Lung microvascular endothelial cell (primary cell): ENCODE data around the gene BAHCC1. TPM values are rescaled to one million over a fixed set of nuclear protein-coding genes. Genes with fewer than 3 reads are reported as not detected.

Experiments used
- DNase-seq, 2 donors: peaks; one replicate each; pipeline versions ENCODE4 v3.0.0 to v3.0.0-alpha.2; 2010; ENCODE audit warnings: low read depth in 2 of 2
- total RNA-seq: library from RNA; depleted of rRNA; stranded (reverse); fragments of >200 nt; gene quantifications from 2 replicates; pipeline ENCODE4 v1.2.1, GENCODE V29; 2014

Gene BAHCC1
- total RNA-seq, 1 donor from 2014 or later = 2.6 TPM

DNA sequence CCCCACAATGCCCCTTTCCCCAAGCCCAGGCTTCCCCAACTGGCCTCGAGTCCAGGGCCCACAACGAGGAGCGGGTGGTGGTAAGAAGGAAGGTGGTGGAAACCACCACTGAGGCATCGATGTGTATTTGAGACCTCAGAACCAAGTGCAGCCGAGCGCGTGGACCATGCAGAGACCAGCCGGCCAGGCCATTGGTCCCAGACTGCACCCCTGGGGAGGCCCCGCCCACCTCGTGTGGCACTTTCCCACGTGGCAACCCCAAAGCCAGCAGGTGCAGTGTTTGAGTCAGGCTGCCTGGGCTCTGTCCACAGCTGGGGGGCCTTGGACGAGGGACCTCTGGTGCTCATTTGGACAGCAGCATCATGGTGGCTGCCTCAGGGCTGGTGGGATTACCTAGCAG lies 28.1 kb upstream of the BAHCC1 start:
- no peak for DNase-seq

DNA sequence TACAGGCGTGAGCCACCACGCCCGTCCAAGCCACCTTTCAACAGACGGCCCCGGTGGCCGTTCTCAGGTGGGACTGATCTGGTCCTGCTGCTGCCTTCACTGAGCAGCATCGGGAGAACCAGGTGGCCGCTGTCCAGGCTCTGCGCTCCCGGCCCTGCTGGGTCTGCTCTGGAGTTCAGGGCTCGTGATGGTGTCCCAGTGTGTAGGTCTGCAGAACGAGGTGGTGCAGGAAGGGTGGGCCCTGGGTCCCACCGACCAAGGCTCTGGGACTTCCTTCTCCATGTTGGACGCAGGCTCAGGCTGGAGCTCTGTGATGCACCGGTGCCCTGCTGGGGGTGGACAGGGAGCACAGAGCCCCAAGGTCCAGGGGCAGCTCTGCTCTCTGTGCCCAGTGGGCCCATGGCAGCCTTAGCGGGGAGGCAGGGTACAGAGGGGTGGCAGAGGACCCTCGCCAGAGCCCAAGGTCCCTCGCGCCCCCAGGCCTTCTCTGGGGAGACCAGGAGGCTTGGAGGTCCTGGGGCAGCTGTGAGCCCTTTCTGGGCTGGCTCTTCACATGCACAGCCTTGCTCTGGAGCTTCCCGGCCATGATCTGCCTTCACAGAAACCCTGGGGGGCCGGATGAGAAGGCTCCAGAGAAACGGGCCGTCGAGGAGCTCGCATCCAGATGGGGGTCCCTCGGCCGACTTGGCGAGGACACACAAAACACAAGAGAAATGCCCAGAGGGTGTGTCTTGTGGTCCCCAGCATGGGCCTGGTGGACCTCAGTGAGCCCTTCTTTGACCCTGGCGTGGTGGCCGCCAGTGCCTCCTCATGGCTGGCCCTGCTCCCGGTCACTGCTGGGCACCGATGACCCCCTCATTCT lies 26.9 kb upstream of the BAHCC1 start:
- DNase-seq = no peak

DNA sequence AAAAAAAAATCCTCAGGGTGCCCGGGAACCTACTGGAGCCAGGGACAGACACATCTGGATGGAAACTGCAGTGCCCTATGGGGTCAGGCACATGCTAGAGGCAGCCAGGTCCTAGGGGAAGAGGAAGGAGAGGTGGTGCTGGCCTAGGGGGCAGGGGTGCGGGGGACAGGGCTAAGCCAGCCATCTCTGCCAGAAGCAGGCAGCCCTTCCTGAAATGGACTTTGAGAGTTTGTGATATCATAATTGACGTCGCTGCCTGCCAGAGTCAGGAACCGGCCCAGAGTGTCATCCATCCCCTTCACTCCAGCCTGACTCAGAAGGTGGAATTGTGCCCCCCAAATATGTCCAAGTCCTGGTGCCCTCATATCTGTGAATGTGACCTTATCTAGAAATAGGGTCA lies 25.0 kb upstream of the BAHCC1 start:
- DNase-seq = no peak

DNA sequence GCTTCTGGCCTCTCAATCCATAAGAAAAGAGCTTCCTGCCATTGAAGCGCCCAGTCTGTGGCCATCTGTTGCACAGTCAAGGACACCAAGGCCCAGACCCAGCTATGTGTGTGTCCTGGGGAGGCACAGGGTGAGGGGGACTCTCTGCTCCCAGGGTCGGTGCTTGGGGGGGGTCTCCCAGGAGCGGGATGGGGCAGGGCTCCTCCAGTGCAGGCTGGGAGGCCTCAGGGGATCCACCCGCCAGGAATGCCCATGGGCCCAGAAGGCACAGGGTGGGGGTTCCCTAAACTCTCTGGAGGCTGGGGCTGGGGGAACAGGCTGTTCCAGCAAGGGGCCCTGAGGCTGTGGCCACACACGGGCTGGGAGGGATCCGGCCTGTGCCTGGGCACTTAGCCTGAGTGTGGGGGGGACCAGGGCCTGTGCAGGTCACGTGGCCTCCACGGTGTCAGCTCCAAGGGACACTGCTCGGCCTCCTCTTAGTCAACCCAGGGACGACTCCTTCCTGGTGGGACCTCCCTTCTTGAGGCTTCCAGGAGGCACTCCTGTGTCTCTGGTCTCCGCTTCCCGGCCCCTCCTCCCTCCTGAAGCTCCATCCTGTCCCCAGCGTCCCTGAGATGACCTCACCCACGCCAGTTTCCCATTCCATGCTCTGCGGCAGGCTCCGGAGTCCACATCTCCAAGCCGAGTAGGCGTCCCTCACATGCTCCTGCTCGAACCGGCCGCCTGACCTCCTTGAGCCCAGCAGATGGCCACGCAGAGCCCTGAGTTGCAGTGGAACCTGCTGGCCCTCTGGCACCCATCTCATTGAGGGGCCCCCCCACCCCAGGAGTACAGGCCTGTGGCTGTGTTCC lies 23.1 kb upstream of the BAHCC1 start:
- DNase-seq = peak; percentile 61 to 69

DNA sequence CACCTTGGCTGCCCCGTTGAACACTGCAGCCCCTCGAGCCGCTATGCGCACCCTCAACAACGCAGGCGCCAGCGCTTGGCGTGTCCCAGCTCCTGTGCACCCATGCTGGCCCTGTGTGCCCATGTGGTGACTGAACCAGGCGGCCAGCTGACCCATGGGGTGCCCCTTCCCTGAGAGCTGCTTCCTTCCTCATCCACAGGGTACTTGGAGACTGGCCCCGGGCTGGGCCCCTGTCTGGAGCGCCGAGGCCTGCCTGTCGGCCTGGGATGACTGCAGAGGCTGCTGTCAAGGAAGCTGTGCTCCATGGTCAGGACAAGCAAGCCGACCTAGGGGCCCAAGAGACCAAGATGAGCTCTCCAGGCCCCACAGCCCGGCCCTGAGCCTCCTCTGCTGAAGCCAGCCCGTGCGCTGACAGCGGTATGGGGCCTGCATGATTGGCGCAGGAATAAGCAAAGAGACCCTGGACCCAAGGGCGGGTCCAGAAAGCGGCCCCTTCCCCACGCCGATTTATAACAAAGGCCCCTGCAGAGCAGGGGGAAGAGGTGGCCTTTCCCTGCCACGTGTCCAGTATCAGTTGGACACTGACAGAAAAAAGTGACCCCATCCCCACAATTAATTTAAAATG lies 21.6 kb upstream of the BAHCC1 start:
- DNase-seq = no peak

DNA sequence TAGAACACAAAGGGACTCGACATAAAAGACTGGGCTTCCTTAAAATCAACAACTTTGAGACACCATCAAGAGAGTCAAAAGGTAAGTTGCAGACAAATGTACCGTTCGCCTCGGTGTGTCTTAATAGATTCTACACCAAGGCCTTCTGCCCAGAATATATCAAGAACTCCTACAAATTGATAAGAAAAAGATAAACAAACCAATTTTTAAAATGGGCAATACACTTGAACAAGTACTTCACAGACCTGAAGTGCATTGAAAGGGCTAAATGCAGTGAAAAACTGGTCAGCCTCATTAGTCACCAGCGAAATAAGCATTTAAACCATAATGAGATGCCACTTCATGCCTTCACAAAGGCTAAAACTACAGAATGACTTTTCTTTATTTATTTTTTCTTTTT lies 20.4 kb upstream of the BAHCC1 start:
- DNase-seq = no peak

DNA sequence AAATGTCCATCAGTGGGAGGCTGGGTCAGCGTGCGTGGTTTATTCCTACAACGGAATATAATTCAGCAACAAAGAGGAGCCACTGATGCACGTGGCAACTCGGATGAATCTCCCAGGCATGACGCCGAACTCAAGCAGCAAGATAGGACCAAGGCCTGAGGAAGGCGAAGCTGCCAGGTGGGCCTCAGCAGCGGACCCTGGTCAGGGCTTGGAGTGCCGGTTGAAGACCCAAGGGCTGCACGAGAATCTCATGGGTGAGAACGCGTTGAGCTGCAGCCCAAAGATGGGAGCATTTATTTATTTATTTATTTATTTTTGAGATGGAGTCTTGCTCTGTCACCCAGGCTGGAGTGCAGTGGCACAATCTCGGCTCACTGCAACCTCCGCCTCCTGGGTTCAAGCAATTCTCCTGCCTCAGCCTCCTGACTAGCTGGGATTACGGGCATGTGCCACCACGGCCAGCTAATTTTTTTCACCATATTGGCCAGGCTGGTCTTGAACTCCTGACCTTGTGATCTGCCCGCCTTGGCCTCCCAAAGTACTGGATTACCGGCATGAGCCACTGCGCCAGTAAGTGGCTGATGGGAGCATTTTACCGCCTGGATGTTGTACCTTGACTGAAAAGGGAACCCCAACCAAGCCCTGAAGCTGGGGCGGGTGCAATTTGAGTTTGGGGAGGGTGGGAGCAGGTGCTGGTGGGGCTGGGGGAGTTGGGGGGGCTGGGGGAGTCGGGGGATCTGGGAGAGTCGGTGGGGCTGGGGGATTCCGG lies 18.1 kb upstream of the BAHCC1 start:
- no peak for DNase-seq

DNA sequence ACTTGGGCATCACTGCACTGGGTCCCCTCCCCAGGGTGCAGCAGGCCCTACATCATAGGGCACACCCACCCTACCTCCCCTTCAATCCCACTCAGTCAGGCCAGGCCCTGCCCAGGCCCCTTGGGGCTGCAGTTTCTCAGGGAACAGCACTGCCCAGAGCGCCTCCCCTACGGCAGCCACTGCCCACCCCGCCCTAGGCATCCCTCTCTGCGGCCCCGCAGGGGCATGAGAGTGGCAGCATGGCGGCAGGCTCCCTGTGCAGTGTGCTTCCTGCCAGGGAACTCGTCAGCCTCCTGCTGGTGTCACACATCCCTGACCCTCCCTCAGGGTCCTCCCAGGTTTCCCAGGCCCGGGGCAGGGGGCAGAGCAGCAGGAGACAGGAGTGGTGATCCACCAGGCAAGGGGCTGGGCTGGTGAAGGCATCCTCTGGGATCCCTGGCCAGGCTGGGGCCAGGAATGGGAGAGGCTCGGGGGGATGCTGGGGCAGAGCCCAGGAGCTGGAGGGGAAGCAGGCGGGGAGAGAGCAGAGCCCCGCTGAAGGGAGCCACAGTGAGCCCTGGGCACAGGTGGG lies 16.2 kb upstream of the BAHCC1 start:
- no peak for DNase-seq

DNA sequence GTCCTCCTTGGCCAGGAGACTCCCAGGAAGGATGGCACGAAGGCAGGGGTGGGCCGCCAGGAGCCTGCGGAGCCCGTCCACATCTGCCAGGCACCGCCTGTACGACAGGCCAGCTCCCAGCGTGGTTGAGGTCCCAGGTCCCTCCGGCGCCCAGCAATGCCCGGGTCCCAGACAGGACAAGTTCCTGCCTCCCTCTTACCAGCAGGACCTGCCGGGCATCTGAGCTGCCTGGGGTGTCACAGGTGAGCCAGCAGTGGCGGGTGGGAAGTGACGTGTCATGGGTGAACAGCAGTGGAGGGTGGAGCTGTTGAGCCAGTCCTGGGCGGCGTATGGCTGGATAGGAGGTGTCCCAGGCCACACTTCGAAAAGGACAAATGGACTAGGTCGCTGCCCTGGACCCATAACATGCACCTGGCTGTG lies 15.7 kb upstream of the BAHCC1 start:
- DNase-seq = peak in 1 of 2 donors; percentile 19

DNA sequence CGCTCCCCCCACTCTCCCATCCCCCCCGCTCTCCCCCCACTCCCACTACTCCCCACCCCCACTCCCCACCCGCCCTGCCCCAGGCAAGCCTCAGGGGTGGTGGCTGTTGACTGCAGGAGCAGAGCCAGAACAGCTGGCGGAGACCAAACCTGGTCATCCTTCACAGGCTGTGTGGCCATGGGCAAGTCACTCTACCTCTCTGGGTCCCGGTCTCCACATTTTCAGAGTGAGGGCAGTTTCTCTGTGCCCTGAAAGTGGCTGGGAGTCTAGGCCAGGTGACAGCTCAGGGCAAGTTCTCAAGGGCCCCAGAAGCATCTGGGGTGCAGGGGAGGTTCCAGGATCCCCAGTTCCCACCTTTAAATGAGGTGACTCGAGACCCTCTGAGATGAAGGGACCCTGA lies 15.1 kb upstream of the BAHCC1 start:
- no peak for DNase-seq

DNA sequence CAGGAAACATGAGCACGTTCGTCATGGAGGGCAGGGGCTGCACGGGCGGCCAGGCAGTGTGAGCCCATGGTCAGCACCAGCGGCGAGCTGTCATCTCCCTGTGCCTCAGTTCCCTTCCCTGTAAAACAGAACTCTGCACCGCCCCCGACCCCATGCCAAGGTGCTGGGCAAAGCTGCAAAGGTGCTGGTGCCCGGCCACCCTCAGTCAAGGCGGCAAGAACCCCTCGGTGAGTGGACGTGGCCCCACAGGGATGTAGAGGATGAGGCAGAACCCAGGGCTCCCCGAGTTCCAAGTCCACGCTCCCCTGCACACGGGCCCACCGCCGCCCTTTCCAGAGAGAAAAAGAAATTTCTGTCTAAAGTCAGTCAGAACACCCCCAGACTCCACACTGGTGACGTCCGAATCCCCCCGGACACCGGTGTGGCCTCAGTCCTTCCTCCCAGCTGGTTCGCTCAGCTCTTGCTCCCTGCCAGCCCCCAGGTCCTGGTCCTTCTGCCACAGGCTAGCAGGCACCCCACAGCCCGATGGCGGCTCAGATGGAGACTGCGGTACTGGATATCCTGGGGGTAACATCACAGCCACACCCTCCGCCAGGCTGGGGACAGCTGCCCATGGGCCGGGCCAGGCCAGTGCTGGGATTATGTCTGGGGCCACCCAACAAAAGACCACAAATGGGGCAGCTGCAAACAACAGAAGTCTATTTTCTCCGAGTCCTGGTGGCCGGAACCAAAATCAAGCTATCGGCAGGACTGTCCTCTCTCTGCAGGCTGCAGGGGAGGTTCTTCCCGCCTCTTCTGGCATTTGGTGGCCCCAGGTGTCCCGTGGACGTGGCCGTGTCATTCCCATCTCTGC lies 14.4 kb upstream of the BAHCC1 start:
- no peak for DNase-seq

DNA sequence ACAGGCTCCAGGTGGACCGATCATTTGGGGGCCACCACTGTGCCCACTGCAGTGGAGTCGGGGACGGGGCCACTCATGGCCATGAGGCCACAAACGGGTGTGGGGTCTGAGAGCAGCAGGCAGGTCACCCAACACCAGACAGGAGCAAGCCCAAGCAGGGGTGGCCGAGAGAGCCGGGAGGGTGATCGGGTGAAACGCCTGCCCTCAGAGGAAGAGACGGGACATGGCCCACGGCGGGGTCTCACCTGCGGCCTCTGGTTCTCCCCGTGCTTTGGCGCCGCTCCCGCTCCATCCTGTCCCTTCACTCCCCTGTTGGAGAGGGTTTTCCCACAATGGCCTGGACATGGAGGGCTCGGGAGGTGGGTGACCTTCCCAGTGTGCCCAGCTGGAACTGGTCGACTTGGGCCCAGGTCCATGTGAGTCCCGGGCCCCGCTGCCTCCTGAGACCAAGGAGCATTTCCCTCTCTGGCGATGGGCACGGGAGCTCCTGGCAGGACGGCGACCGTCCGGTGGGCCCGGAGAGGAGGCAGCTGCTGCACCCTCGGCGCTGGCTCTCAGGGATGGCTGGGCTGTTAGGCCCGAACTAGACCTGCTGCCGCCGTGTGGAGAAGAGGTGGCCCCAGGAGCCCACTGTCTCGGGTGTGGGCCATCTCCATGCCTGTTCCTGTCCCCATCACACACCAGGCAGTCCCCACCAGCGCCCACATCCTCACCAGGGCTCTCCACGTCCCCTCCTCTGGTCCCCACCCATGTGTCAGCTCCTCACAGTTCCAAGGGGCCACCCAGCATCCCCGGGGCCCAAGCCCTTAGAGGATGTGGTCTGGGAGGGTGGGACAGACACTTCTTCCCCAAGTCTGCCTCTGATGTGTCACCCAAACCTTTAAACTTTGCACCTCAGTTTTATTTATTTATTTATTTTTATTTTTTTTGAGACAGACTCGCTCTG lies 13.4 kb upstream of the BAHCC1 start:
- DNase-seq = no peak

DNA sequence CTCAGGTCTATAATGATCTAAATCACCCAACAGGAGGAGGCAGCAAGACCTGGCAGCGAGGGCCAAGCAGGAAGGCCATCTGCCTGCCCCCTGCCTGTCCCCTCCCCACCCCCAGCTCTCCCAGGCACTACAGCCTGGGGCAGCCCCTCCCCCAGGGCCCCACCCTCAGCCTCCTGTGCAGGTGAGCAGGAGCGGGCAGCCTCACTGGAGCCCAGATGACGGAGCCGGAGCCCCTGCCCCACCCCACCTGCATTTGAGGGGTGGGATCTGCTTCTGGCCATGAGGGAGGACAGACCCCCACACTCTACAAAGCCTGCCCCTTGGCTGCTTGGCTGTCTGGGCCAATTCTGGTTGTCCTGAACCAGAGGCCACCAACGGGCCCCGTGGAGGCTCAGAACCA lies 12.4 kb upstream of the BAHCC1 start:
- DNase-seq = no peak

DNA sequence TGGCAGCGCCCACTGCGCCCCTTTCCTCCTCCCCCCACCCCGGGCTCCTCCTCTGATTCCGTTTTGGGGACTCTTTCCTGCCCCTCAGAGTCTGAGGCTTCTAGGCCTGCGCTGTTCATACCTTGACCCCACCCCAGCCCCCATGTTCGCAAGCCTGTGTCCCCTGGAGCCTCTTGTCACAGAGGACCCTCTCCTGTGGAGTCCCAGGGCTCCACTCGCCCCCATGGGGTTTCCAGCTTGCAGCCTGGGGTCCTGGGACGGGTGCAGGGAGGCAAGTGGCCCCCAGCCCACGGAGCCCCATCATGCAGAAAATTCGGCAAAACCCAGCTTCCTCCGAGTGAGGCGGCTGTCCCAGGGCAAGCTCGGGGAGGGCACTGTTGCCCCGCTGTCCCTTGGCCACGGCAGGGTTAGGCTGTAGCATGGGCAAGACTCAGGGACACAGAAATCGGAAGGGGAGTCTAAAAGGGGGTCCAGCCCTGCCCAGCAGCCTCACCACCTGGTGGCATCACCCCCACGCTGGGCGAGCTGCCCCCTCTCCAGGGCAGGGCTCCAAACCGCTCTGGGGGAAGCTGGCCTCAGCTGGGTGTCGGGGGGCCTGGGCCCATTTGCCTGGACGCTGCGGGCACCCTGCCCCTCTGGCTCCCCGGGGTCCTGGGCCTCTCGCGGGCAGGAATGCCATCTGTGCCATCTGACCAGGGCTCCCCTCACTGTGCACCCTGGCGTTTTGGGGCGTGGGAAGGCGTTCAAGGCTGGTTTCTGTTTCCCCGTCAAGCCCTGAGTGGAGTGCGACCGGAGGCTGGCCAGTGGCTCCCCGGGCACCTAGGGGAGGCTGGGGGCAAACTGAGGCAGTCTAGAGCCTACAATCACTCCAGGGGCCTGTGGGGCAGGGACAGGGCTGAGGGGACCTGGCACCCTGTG lies 11.5 kb upstream of the BAHCC1 start:
- no peak for DNase-seq

DNA sequence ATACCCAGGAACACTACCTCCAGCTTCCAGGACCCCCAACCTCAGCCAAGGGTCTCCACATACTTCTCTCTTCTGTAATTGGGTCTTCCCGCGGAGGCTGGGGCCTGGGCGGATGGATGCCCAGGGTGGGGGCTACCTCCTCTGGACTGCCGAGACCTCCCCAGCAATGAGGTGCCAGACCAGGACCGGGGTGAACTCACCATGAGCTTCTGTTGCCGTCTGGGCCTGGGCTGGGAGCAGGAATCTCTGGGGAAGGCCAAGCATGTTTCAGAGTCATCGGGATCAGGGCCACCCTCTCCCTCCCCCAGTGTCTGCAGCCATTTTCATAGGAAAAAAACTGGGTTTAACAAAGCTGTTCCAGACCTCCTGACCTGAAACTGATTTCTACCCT lies 10.3 kb upstream of the BAHCC1 start:
- no peak for DNase-seq

DNA sequence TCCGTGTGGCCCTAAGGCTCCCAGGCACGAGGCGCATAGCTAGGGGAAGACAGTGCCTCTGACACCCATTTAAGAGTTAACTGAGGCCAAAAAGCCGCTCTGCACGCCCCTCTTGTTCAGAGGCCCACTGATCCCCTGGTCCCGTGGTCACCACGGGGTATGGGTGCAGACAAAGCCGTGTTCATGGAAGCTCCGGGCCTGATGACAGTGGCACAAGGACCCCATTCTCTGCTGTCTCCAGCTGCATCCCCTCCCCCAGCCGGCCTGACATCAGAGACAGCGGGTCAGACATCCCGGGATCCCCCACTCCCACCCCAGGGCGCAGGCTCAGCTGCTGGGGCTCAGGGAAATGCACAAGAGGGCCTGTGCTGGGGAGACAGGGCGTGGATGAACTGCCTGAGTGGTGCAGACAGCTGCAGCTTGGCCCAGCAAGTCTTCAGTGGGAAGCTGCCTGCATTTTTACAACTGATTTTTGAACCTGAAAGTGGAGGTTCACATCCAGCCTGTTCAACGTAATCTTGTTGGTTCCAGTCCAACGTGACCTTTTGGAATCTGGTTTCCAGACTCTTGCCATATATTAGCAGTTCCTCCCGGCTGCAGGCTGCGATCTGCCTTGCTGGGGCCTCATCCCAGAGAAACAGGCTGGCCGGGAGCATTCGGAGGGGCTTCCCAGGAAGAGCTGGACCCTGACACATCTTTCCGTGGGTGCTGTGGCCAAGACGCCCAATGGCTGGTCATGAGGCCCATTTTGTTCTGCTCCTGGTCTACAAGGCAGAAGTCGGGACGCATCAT lies 9.7 kb upstream of the BAHCC1 start:
- DNase-seq = no peak

DNA sequence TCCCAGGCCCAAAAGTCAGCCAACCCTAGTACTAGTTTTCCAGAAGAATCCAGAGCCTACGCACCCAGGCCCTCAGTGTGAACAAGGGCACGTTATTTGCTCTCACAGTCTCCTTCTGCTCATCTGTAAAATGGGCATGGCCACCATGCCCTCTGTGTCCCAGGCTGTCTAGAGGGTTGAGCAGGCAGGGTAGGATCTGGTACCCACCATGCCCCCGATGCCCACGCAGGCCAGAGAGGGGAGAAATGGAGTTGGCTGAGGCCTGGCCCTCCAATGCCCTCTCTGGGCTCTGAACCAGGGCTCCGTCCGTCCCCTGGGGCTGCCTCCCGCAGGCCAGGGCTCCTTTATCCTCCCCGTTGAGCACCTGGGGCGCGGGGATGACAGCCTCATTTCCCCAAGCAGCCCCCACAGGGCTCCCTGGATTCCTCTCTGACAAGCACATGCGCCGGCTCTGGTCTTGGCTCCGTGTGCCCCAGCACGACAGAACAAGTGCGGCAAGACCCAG lies 9.1 kb upstream of the BAHCC1 start:
- no peak for DNase-seq
